Transverse colon (tissue), 4 donors: Measurements from ENCODE around the gene ATP10D. TPM values are rescaled to one million over a fixed set of nuclear protein-coding genes. Genes with fewer than 3 reads are reported as not detected.
"Not testable (repeated sequence)": the region's sequence is repeated elsewhere in the genome, so short reads cannot be mapped to it uniquely, and the experiment has no call there.

Source experiments
- DNase-seq: peaks from one replicate; pipeline ENCODE4 v3.0.0-alpha.2; 2019
- H3K27ac ChIP-seq, 4 donors: fragments of 200-600 bp; sonication (generic); 2 replicates each; pipeline ENCODE4 v1.5.1; 2016 to 2018; ENCODE audit warnings: inconsistent platforms in 4 of 4
- H3K27me3 ChIP-seq: fragments of 200-600 bp; sonication (generic); 2 replicates; pipeline ENCODE4 v1.5.1; 2017; ENCODE audit warnings: inconsistent platforms
- H3K36me3 ChIP-seq, 4 donors: fragments of 200-600 bp; sonication (generic); 2 replicates each; pipeline ENCODE4 v1.5.1; 2017 to 2019; ENCODE audit warnings: inconsistent platforms in 4 of 4
- H3K4me1 ChIP-seq, 4 donors: fragments of 200-600 bp; sonication (generic); 2 replicates each; pipeline ENCODE4 v1.5.1; 2017 to 2020; ENCODE audit warnings: inconsistent platforms in 4 of 4
- H3K4me3 ChIP-seq, 4 donors: fragments of 200-600 bp; sonication (generic); 1 replicate in 1 of 4; 2 replicates in 3 of 4; pipeline versions ENCODE4 v1.5.1 to v1.6.1; 2017 to 2019; ENCODE audit warnings: inconsistent platforms in 4 of 4
- H3K9me3 ChIP-seq, 2 donors: fragments of 200-600 bp; sonication (generic); 2 replicates each; pipeline ENCODE4 v1.5.1; 2017 to 2019; ENCODE audit warnings: inconsistent platforms in 2 of 2
- CTCF ChIP-seq, 5 experiments: fragments of 200-600 bp in 3 of 5; fragments of 450-650 bp in 2 of 5; sonication (generic) in 3 of 5; IDR thresholded peaks; 1 replicate in 2 of 5; 2 replicates in 3 of 5; pipeline ENCODE4 v1.5.1; 2016 to 2017; ENCODE audit warnings: antibody characterized with exemption in 5 of 5, inconsistent platforms in 3 of 5, mild to moderate bottlenecking in 2 of 5, moderate library complexity in 1 of 5
- EP300 ChIP-seq: sonication (generic); formaldehyde crosslinking; IDR thresholded peaks from one replicate; pipeline ENCODE4 v1.6.1; 2017; ENCODE audit warnings: antibody characterized with exemption, low read depth
- POLR2A ChIP-seq: fragments of 450-650 bp; IDR thresholded peaks from one replicate; pipeline ENCODE4 v1.6.1; 2016; ENCODE audit warnings: antibody characterized with exemption, mild to moderate bottlenecking, moderate library complexity
- POLR2AphosphoS5 ChIP-seq, 3 donors: sonication (generic); formaldehyde crosslinking; IDR thresholded peaks; one replicate each; pipeline ENCODE4 v1.6.1; 2016; ENCODE audit warnings: antibody characterized with exemption in 3 of 3
- WGBS, 2 donors: methylation state at CpG; one replicate each; pipeline ENCODE4 v1.1.5; 2018; ENCODE audit warnings: low coverage in 1 of 2; 5-methylcytosine and 5-hydroxymethylcytosine counted together
- in situ Hi-C, 4 donors: fragments of 200-750 bp; cut with MboI; loops; one replicate each; pipeline versions ENCODE4 v1.15.0 to v1.15.1; 2017; ENCODE audit warnings: low sequenced_read_pairs in 3 of 4, low pct_ligation_motif_present in 1 of 4, low pct_unique_long_range_greater_than_20kb in 1 of 4
- intact Hi-C: fragments of 100-400 bp; cut with DNase I; formaldehyde crosslinking; loops from one replicate; pipeline ENCODE4 v1.15.1; 2023; ENCODE audit warnings: low total_unique reads
- total RNA-seq, 4 donors: library from RNA; depleted of rRNA; stranded (reverse); fragments of >200 nt; gene quantifications; one replicate each; pipeline ENCODE4 v1.1.0, GENCODE V29; 2016

Gene ATP10D
- total RNA-seq, 4 donors from 2014 or later: 3.8 to 14.1 (median 7.7) TPM

- no peaks in the 10 kb centered on the region for H3K9me3 ChIP-seq
- peak overlapping the region in 3 of 4 donors; percentile 92 to 93 (median 93) for H3K27ac ChIP-seq
- TF ChIP-seq POLR2AphosphoS5 (IDR thresholded peaks at IDR 0.05) (no peak), POLR2A (no peak), EP300 (no peak), CTCF (IDR thresholded peaks at IDR 0.05) (no peak)
- no peak for DNase-seq
- in situ Hi-C loops (loop anchor here in 1 of 4 donors (25.0 kb wide), 1 partner anchor 428 kb away; the partner anchor contains the start of gene NFXL1), intact Hi-C loops (no loop called here)
- H3K36me3 ChIP-seq: no peaks in the 10 kb centered on the region
- no peaks in the 10 kb centered on the region for H3K27me3 ChIP-seq
- H3K4me3 ChIP-seq: no peak overlapping the region
- 64 to 95% methylated on average over 2 to 3 of the region's 3 CpGs for WGBS, 2 donors
- H3K4me1 ChIP-seq: peaks cover 0 to 23% (median 11%) of the 10 kb centered on the region in 4 donors
Measured at GRCh38 chr4:47484168-47484567, 907 bp upstream of the ATP10D start.

GRCh38 chr4:47485768-47486167 is 693 bp downstream of the ATP10D start:
- in situ Hi-C loops: loop anchor here in 1 of 4 donors (25.0 kb wide), 1 partner anchor 427 kb away; the partner anchor contains the start of gene NFXL1
- peaks cover 0 to 26% (median 11%) of the 10 kb centered on the region in 4 donors for H3K4me1 ChIP-seq
- 1 to 2% methylated on average over 7 to 14 of the region's 14 CpGs for WGBS, 2 donors

GRCh38 chr4:47486231-47486673 is 1.2 kb downstream of the ATP10D start:
- DNase-seq: no peak
- Histone ChIP-seq H3K36me3 (no peaks in the 10 kb centered on the region), H3K4me3 (peak overlapping the region; percentile 51 to 74 (median 62)), H3K9me3 (no peaks in the 10 kb centered on the region), H3K27me3 (no peaks in the 10 kb centered on the region), H3K4me1 (peaks cover 0 to 29% (median 11%) of the 10 kb centered on the region in 4 donors), H3K27ac (peak overlapping the region; percentile 92 to 94 (median 93))
- WGBS, 2 donors: 33 to 38% methylated on average over 5 of the region's 5 CpGs
- intact Hi-C loops: no loop called here
- in situ Hi-C loops: loop anchor here in 1 of 4 donors (25.0 kb wide), 1 partner anchor 426 kb away; the partner anchor contains the start of gene NFXL1
- TF ChIP-seq EP300: no peak
- no peak for TF ChIP-seq POLR2AphosphoS5 (IDR thresholded peaks at IDR 0.05)
- no peak for TF ChIP-seq CTCF (IDR thresholded peaks at IDR 0.05)
- TF ChIP-seq POLR2A: no peak

More at GRCh38 chr4:47485768-47486167, 693 bp downstream of the ATP10D start:
- no peak for DNase-seq
- H3K27ac ChIP-seq: peak overlapping the region; percentile 92 to 94 (median 93)
- no peaks in the 10 kb centered on the region for H3K9me3 ChIP-seq
- intact Hi-C loops: no loop called here
- H3K27me3 ChIP-seq: no peaks in the 10 kb centered on the region
- peak overlapping the region; percentile 51 to 74 (median 62) for H3K4me3 ChIP-seq
- TF ChIP-seq POLR2A: no peak
- no peak for TF ChIP-seq EP300
- TF ChIP-seq POLR2AphosphoS5 (IDR thresholded peaks at IDR 0.05): no peak
- TF ChIP-seq CTCF (IDR thresholded peaks at IDR 0.05): no peak
- no peaks in the 10 kb centered on the region for H3K36me3 ChIP-seq

- Histone ChIP-seq H3K27ac (peak overlapping the region in 1 of 4 donors; percentile 93), H3K4me1 (peaks cover 0 to 29% (median 11%) of the 10 kb centered on the region in 4 donors), H3K4me3 (peak overlapping the region in 3 of 4 donors; percentile 51 to 74 (median 66))
- H3K9me3 ChIP-seq, H3K36me3 ChIP-seq, intact Hi-C loops, H3K27me3 ChIP-seq, DNase-seq: not testable (repeated sequence)
- in situ Hi-C loops: loop anchor here in 1 of 4 donors (25.0 kb wide), 1 partner anchor 426 kb away; the partner anchor contains the start of gene NFXL1
- WGBS, 2 donors: 90% methylated on average over 9 of the region's 9 CpGs; no CpG with 5 or more reads in 1 of the 2 donors
Measured at GRCh38 chr4:47486727-47487126, 1.7 kb downstream of the ATP10D start.
